Thyroid gland (tissue), 4 donors: ENCODE measurements around the gene NECTIN1. TPM values are rescaled to one million over a fixed set of nuclear protein-coding genes. Genes with fewer than 3 reads are reported as not detected.

Source experiments
- DNase-seq, 2 donors: peaks; one replicate each; pipeline ENCODE4 v3.0.0-alpha.2; 2019
- H3K27ac ChIP-seq, 3 donors: fragments of 200-600 bp; sonication (generic); 1 replicate in 2 of 3; 2 replicates in 1 of 3; pipeline ENCODE4 v1.5.1; 2016 to 2019; ENCODE audit warnings: mild to moderate bottlenecking in 1 of 3, moderate library complexity in 1 of 3
- H3K27me3 ChIP-seq: fragments of 200-600 bp; sonication (generic); one replicate; pipeline ENCODE4 v1.5.1; 2019
- H3K36me3 ChIP-seq, 2 donors: fragments of 200-600 bp; sonication (generic); one replicate each; pipeline ENCODE4 v1.5.1; 2016 to 2019
- H3K4me1 ChIP-seq, 2 donors: fragments of 200-600 bp; sonication (generic); one replicate each; pipeline ENCODE4 v1.5.1; 2017 to 2019
- H3K4me3 ChIP-seq, 3 donors: fragments of 200-600 bp; sonication (generic); replicated peaks in 1 of 3; 1 replicate in 2 of 3; 2 replicates in 1 of 3; pipeline ENCODE4 v1.5.1; 2016; ENCODE audit warnings: mild to moderate bottlenecking in 1 of 3
- H3K9me3 ChIP-seq: fragments of 200-600 bp; sonication (generic); one replicate; pipeline ENCODE4 v1.5.1; 2017
- POLR2A ChIP-seq, 2 donors: fragments of 450-650 bp; IDR thresholded peaks; one replicate each; pipeline ENCODE4 v1.6.1; 2017; ENCODE audit warnings: antibody characterized with exemption in 2 of 2, mild to moderate bottlenecking in 2 of 2, moderate library complexity in 1 of 2
- WGBS, 2 donors: methylation state at CpG; one replicate each; pipeline ENCODE4 v1.1.5; 2017; 5-methylcytosine and 5-hydroxymethylcytosine counted together
- intact Hi-C: fragments of 100-400 bp; cut with DNase I; formaldehyde crosslinking; loops from one replicate; pipeline ENCODE4 v1.15.1; 2023
- total RNA-seq, 4 donors: library from RNA; depleted of rRNA; stranded (reverse); fragments of >200 nt; gene quantifications; one replicate each; pipeline ENCODE4 v1.2.3, GENCODE V29; 2016
- TF ChIP-seq, protein P1 (sequence below), 6 experiments: fragments of 200-600 bp in 3 of 6; fragments of 450-650 bp in 3 of 6; sonication (generic) in 3 of 6; IDR thresholded peaks; one replicate each; pipeline ENCODE4 v1.5.1; 2016 to 2019; ENCODE audit warnings: antibody characterized with exemption in 6 of 6, mild to moderate bottlenecking in 2 of 6, inconsistent platforms in 1 of 6, moderate library complexity in 1 of 6

Gene NECTIN1
- total RNA-seq, 4 donors from 2014 or later: 0.94 to 5.3 (median 2.3) TPM

DNA sequence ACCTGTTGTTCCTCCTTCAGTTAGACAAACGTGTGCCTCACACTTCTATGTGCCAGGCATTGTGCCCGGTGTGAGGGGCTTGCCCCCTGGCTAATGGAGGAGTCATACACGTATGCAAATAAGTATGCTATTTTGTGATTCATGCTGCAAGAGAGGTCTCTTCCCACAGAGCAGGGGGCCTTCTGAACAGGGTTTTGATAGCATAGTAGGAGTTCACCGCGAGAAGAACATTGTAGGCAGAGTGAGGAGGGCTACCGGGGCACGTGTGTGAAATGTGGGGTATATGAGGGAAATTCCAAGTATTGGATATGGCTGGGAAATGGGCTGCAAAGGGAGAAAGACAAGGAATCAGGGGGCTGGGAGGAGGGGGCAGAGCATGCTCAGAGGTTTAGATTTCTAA lies 84.5 kb downstream of the NECTIN1 start:
- H3K9me3 ChIP-seq: no peaks in the 10 kb centered on the region
- no peaks in the 10 kb centered on the region for H3K36me3 ChIP-seq
- DNase-seq: no peak
- no peaks in the 10 kb centered on the region for H3K27me3 ChIP-seq
- H3K27ac ChIP-seq: no peak overlapping the region
- no peak for TF ChIP-seq POLR2A (IDR thresholded peaks at IDR 0.05)
- TF ChIP-seq, protein P1, sequence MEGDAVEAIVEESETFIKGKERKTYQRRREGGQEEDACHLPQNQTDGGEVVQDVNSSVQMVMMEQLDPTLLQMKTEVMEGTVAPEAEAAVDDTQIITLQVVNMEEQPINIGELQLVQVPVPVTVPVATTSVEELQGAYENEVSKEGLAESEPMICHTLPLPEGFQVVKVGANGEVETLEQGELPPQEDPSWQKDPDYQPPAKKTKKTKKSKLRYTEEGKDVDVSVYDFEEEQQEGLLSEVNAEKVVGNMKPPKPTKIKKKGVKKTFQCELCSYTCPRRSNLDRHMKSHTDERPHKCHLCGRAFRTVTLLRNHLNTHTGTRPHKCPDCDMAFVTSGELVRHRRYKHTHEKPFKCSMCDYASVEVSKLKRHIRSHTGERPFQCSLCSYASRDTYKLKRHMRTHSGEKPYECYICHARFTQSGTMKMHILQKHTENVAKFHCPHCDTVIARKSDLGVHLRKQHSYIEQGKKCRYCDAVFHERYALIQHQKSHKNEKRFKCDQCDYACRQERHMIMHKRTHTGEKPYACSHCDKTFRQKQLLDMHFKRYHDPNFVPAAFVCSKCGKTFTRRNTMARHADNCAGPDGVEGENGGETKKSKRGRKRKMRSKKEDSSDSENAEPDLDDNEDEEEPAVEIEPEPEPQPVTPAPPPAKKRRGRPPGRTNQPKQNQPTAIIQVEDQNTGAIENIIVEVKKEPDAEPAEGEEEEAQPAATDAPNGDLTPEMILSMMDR (IDR thresholded peaks at IDR 0.05): no peak
- intact Hi-C loops: no loop called here
- no peaks in the 10 kb centered on the region for H3K4me1 ChIP-seq
- H3K4me3 ChIP-seq: no peak overlapping the region
- 82 to 89% methylated on average over 7 of the region's 7 CpGs for WGBS, 2 donors

DNA sequence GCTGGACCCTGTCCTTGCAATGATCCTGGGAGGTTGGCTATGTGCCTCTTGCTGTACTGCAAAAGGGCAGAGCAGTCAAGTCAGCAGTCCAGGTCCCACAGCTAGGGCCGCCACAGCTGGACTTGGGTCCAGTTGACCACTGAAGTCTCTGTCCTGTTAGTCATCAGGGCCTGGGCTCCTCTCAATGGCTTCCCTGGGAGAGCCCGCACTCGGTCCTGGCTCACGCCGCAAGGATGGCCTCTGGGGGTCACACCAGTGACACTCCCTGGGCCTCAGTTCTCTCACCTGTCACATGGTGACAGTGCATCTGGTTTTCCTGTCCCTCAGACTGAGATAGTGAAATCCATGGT lies 85.1 kb downstream of the NECTIN1 start:
- 80 to 95% methylated on average over 2 to 5 of the region's 5 CpGs for WGBS, 2 donors
- no peaks in the 10 kb centered on the region for H3K9me3 ChIP-seq
- DNase-seq: no peak
- no peaks in the 10 kb centered on the region for H3K36me3 ChIP-seq
- no peaks in the 10 kb centered on the region for H3K4me1 ChIP-seq
- H3K27ac ChIP-seq: no peak overlapping the region
- H3K27me3 ChIP-seq: no peaks in the 10 kb centered on the region
- intact Hi-C loops: no loop called here
- no peak overlapping the region for H3K4me3 ChIP-seq
- TF ChIP-seq, protein P1 (IDR thresholded peaks at IDR 0.05): no peak
- TF ChIP-seq POLR2A (IDR thresholded peaks at IDR 0.05): no peak

DNA sequence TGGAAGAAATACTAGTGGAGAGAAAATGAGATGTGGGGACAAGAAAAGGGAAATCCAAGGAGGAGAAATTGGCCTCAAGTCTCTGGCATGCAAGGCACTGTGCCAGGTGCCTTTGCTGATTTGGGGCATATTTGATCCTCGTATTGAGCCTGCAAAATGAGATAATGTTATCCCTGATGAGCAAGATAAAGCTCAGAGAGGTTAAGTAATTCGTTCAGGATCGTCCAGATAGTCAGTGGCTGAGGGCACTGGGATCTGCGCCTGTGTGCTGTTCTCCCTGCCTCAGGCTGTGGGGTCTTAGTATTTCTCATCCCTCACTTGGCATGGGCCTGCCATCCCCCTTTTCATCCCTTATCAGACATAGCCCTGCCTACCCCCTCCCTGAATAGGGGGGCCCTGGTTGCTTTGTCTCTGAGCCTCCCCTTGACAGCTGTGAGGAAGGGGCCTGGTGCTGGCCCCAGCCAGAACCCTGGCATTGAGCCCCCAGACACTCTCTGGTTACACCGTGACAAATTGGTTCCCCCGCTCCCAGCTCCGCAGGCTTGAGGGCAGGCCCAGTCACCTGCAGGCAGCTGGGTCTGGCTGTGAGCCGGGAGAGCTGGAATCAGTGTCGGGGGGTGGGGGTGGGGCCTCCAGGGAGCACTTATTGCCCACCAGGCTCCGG lies 85.7 kb downstream of the NECTIN1 start:
- no peaks in the 10 kb centered on the region for H3K36me3 ChIP-seq
- intact Hi-C loops: no loop called here
- H3K4me1 ChIP-seq: no peaks in the 10 kb centered on the region
- WGBS, 2 donors: 83 to 90% methylated on average over 8 of the region's 10 CpGs
- no peak for TF ChIP-seq POLR2A (IDR thresholded peaks at IDR 0.05)
- TF ChIP-seq, protein P1 (IDR thresholded peaks at IDR 0.05): no peak
- DNase-seq: no peak
- no peaks in the 10 kb centered on the region for H3K9me3 ChIP-seq
- H3K27me3 ChIP-seq: no peaks in the 10 kb centered on the region
- no peak overlapping the region for H3K4me3 ChIP-seq
- H3K27ac ChIP-seq: no peak overlapping the region

DNA sequence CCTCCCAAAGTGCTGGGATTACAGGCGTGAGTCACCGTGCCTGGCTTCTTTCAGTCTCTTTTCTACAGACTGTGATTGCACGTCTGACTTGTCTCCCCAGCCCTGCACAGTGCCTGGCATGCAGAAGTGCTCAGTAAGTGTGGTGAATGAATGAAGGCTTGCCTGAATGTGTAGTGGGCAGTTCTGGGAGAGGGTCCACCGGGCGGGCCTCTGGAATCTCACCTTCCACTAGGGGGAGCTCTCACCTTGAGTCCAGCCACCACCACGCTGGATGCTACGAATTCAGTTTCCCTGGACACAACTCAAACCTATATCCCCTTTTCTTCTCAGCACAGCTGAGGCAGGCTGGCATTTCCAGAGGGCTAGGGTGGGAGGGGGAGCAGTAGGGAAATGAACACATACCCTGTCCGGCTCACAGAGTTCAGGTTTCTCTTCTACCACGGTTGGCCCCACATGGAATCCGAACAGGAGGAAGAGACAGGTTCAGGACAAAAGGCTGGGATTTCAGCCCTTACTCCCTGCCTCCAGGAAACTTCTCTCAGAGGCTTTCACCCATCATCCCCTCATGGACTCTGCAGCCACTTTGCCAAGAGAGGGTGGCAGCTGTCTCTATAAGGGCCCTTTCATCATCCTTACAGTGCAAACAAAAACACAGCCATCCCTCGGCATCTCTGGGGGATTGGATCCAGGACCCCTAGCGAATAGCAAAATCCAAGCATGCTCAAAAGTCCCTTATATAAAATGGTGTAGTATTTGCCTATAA lies 86.8 kb downstream of the NECTIN1 start:
- WGBS, 2 donors: 71 to 73% methylated on average over 11 of the region's 12 CpGs
- Histone ChIP-seq H3K27ac (no peak overlapping the region), H3K4me3 (no peak overlapping the region), H3K27me3 (no peaks in the 10 kb centered on the region), H3K36me3 (no peaks in the 10 kb centered on the region), H3K4me1 (no peaks in the 10 kb centered on the region), H3K9me3 (no peaks in the 10 kb centered on the region)
- no peak for DNase-seq
- TF ChIP-seq, protein P1 (IDR thresholded peaks at IDR 0.05): peak in 2 of 6 experiments; percentile 11 to 22
- no peak for TF ChIP-seq POLR2A (IDR thresholded peaks at IDR 0.05)
- intact Hi-C loops: no loop called here

DNA sequence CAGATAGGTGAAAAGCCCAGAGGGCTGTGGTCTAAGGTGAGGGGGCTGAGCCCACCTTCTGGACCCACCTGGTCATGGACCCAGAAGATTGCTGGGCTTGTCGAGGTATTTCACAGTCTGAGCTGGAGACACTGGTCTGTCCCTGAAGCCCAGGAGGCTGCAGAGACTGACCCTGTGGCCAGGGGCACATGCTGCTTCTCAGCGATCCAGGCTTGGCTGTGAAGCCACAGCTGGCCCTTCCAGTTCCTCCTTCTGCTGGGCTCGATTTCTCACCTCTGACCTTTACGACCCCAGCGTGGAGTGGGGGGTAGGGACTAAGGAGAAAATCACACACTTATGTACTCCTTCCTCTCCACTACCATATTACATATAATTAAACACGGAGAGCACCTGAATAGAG lies 88.5 kb downstream of the NECTIN1 start:
- H3K27me3 ChIP-seq: no peaks in the 10 kb centered on the region
- intact Hi-C loops: no loop called here
- H3K4me1 ChIP-seq: no peaks in the 10 kb centered on the region
- H3K36me3 ChIP-seq: no peaks in the 10 kb centered on the region
- DNase-seq: no peak
- H3K4me3 ChIP-seq: no peak overlapping the region
- no peaks in the 10 kb centered on the region for H3K9me3 ChIP-seq
- TF ChIP-seq POLR2A (IDR thresholded peaks at IDR 0.05): no peak
- TF ChIP-seq, protein P1 (IDR thresholded peaks at IDR 0.05): no peak
- WGBS, 2 donors: 42 to 50% methylated on average over 6 of the region's 6 CpGs
- no peak overlapping the region for H3K27ac ChIP-seq
